Parathyroid adenoma (tissue), 2 donors: ENCODE measurements around the gene MXD4.

ENCODE experiments used
- H2AFZ ChIP-seq: fragments of 300-600 bp; sonication (generic); one replicate; pipeline ENCODE4 v1.7.0; 2017; ENCODE audit warnings: antibody characterized with exemption, mild to moderate bottlenecking
- H3K27ac ChIP-seq: fragments of 300-600 bp; sonication (generic); one replicate; pipeline ENCODE4 v1.7.0; 2017
- H3K27me3 ChIP-seq: fragments of 300-600 bp; sonication (generic); one replicate; pipeline ENCODE4 v1.7.0; 2017; ENCODE audit warnings: low read length; ENCODE audit not compliant: control insufficient read depth, insufficient read depth
- H3K36me3 ChIP-seq: fragments of 300-600 bp; sonication (generic); one replicate; pipeline ENCODE4 v1.7.0; 2017; ENCODE audit warnings: low read length; ENCODE audit not compliant: control insufficient read depth, insufficient read depth
- H3K4me1 ChIP-seq: fragments of 300-600 bp; sonication (generic); one replicate; pipeline ENCODE4 v1.7.0; 2017; ENCODE audit warnings: control low read depth
- H3K4me2 ChIP-seq: fragments of 300-600 bp; sonication (generic); one replicate; pipeline ENCODE4 v1.7.0; 2017; ENCODE audit warnings: low read length
- H3K4me3 ChIP-seq: fragments of 300-600 bp; sonication (generic); one replicate; pipeline ENCODE4 v1.7.0; 2017; ENCODE audit warnings: low read depth, low read length
- H3K79me2 ChIP-seq: fragments of 300-600 bp; sonication (generic); one replicate; pipeline ENCODE4 v1.7.0; 2017; ENCODE audit warnings: control low read depth
- H3K9ac ChIP-seq: fragments of 300-600 bp; sonication (generic); one replicate; pipeline ENCODE4 v1.7.0; 2017; ENCODE audit warnings: mild to moderate bottlenecking
- H3K9me3 ChIP-seq: fragments of 300-600 bp; sonication (generic); one replicate; pipeline ENCODE4 v1.7.0; 2017; ENCODE audit warnings: low read length; ENCODE audit not compliant: control insufficient read depth
- TF ChIP-seq, protein P1 (sequence below): fragments of 300-600 bp; sonication (generic); IDR thresholded peaks from one replicate; pipeline ENCODE4 v1.7.0; 2017; ENCODE audit warnings: antibody characterized with exemption, mild to moderate bottlenecking
- donor health status: primary hyperparathyroidism.

Gene MXD4

DNA sequence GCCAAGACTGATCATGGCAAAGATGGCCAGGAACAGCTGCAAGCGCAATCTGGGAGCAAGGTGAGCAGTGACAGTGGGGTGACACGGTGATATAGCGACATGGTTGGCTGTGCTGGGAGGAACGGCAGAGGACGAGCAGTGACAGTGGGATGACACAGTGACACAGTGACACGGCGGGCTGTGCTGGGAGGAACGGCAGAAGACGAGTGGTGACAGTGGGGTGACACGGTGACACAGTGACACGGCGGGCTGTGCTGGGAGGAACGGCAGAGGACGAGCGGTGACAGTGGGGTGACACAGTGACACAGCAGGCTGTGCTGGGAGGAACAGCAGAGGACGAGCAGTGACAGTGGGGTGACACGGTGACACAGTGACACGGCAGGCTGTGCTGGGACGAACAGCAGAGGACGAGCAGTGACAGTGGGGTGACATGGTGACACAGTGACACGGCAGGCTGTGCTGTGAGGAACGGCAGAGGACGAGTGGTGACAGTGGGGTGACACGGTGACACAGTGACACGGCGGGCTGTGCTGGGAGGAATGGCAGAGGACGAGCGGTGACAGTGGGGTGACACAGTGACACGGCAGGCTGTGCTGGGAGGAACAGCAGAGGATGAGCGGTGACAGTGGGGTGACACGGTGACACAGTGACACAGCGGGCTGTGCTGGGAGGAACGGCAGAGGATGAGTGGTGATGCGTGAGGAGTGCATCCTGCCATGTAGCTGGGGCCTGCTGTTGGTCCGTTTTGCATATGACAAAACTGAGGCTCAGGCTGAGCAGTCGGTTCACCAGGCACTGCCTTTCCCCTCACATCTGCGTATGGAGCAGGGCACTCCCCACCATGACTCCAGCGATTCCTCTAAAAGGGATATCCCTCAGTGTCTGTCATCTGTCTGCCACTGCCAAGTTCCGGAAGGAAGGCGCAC is 36.0 kb upstream of the MXD4 start:
- Histone ChIP-seq H3K9me3 (no peaks in the 10 kb centered on the region), H2AFZ (no peak overlapping the region), H3K4me1 (no peaks in the 10 kb centered on the region), H3K4me3 (no peak overlapping the region), H3K36me3 (no peaks in the 10 kb centered on the region), H3K79me2 (no peaks in the 10 kb centered on the region), H3K27me3 (no peaks in the 10 kb centered on the region), H3K9ac (no peak overlapping the region), H3K4me2 (no peak overlapping the region), H3K27ac (no peak overlapping the region)
- TF ChIP-seq, protein P1, sequence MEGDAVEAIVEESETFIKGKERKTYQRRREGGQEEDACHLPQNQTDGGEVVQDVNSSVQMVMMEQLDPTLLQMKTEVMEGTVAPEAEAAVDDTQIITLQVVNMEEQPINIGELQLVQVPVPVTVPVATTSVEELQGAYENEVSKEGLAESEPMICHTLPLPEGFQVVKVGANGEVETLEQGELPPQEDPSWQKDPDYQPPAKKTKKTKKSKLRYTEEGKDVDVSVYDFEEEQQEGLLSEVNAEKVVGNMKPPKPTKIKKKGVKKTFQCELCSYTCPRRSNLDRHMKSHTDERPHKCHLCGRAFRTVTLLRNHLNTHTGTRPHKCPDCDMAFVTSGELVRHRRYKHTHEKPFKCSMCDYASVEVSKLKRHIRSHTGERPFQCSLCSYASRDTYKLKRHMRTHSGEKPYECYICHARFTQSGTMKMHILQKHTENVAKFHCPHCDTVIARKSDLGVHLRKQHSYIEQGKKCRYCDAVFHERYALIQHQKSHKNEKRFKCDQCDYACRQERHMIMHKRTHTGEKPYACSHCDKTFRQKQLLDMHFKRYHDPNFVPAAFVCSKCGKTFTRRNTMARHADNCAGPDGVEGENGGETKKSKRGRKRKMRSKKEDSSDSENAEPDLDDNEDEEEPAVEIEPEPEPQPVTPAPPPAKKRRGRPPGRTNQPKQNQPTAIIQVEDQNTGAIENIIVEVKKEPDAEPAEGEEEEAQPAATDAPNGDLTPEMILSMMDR, result no peak

DNA sequence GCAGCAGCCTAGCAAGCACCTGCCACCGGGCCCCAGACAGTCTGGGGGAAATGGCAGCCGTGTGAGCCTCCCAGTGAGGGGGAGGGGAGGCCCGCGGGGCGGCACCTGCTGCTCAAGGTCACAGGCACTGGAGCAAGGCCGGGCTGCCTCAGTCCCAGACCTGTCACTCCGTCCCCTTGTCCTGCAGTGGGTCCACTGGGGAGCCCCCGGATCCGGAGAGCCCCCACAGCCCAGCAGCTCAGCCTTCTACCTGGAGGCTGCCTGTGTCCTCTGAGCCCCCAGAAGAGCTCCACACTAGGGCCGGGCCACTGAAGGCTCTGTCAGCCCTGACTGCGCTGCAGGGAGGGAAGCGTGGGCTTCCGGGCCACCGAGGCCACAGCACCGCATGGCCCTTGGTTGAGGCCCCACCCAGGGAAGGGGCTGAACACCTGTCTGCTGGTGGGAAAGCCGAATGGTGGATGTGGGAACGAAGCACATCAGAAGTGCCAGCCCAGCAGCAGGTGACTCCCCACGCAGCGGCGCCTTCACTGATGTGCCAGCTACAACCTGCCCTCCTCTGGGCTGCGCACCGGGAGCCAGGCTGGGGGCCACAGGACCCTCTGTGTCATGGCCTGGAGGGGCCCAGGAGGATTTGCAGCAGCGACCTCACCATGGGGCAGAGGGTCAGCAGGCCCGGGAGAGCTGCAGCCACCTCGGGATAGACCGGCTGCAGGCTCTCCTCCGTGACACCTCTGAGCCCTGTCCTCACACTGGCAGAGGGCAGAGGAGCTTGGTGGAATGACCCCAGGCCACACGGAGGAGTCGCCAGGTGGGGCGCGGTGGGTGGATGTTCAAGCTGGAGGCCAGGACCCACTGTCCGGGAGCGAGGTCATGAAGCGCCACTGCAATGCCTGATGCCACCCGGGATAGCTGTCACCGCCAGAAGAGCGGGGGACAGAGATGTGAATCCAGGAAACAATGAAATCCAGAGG is 35.0 kb upstream of the MXD4 start:
- no peak overlapping the region for H2AFZ ChIP-seq

DNA sequence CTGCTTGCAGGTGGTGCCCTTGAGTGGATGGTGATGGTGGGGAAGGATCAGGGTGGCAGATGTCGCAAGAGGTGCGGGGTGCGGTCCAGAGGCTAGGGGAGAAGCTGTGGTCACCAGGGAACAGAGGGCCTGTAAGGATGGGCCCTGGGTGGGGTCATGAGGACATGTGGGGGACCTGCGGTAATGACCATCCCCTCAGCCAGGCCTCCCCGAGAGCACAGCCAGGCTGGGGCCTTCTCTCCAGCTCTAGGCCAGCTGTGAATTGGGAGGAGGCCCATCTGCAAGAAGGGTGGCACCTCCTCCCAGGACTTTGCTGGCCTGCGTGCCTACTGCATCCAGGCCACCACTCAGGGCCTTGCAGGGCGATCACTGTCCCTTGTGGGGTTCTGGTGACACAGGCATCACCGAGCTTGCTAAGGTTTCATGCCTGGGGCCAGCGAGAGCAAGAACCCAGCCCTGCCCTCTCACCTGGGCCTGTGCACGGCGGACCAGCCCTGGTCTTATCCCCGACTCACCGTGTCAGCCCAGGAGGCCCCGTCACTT is 34.1 kb upstream of the MXD4 start:
- TF ChIP-seq, protein P1, result no peak
- Histone ChIP-seq H3K4me1 (no peaks in the 10 kb centered on the region), H2AFZ (no peak overlapping the region), H3K79me2 (no peaks in the 10 kb centered on the region), H3K4me2 (no peak overlapping the region), H3K4me3 (no peak overlapping the region), H3K9ac (no peak overlapping the region), H3K27ac (no peak overlapping the region), H3K36me3 (no peaks in the 10 kb centered on the region), H3K27me3 (no peaks in the 10 kb centered on the region), H3K9me3 (no peaks in the 10 kb centered on the region)

More for the DNA sequence above, 35.0 kb upstream of the MXD4 start:
- Histone ChIP-seq H3K27ac (no peak overlapping the region), H3K79me2 (no peaks in the 10 kb centered on the region), H3K27me3 (no peaks in the 10 kb centered on the region), H3K4me2 (no peak overlapping the region), H3K9ac (no peak overlapping the region), H3K4me1 (no peaks in the 10 kb centered on the region), H3K9me3 (no peaks in the 10 kb centered on the region), H3K36me3 (no peaks in the 10 kb centered on the region), H3K4me3 (no peak overlapping the region)
- TF ChIP-seq, protein P1, result no peak

DNA sequence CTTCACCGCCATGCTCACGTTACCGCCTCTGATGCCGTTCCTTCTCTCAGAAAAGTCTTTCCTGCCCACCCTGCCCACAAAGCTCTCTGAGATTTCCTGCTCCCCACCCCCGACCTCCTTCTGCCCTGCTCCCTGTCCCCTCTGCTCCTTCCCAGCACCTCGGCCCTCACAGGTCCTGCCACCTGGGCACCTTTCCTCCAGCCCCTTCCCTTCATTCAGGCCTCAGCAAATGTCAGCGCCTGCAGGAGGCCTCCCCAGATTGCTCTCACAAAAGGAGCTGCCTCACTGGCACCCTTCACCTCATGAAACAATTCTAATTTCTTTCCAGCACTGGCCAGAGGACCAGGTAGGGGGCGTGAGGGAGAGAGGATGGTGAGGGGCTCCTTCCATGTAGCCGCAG is 33.6 kb upstream of the MXD4 start:
- H3K9ac ChIP-seq, result no peak overlapping the region
- H2AFZ ChIP-seq, result no peak overlapping the region
- TF ChIP-seq, protein P1, result no peak
- H3K27ac ChIP-seq, result no peak overlapping the region
- H3K4me3 ChIP-seq, result no peak overlapping the region
- no peak overlapping the region for H3K4me2 ChIP-seq
- H3K4me1 ChIP-seq, result no peaks in the 10 kb centered on the region
- no peaks in the 10 kb centered on the region for H3K36me3 ChIP-seq
- no peaks in the 10 kb centered on the region for H3K79me2 ChIP-seq
- H3K9me3 ChIP-seq, result no peaks in the 10 kb centered on the region
- H3K27me3 ChIP-seq, result no peaks in the 10 kb centered on the region
